Measurements from ENCODE around the gene CD69.
A peak's percentile ranks its signal among the peaks of the same experiment; 100 is the strongest.

Gene CD69

GRCh38 chr12:9806714-9807113, 46.0 kb upstream of the CD69 start:
- Histone ChIP-seq H4K91ac (ENCODE audit: low read length) (no peak overlapping the region), H3K9ac (ENCODE audit: low read length) (no peak overlapping the region)

DNA sequence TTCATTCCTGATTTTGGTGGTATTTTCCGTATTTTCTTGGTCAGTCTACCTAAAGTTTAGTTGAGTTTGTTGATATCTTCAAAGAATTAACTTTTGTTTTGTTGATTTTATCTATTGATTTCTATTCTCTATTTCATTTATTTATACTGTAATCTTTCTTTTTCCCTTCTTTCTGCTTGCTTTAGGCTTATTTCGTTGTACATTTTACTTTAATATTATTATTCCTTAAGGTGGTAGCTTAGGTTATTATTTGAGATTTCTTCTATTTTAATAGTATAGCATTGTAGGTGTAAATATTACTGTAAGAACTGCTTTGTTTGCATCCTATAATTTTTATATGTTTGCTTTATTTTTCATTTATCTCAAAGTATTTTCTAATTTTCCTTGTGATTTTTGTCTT, 45.2 kb upstream of the CD69 start:
- Histone ChIP-seq H2AFZ (ENCODE audit: low read depth, low read length) (no peak overlapping the region), H3K18ac (ENCODE audit: low read depth in 1 of 2, low read length in 2 of 2) (no peak overlapping the region), H3K4me2 (ENCODE audit: low read length, poor library complexity, severe bottlenecking) (no peak overlapping the region), H3K79me1 (replicated peaks; ENCODE audit: low read length, poor library complexity, severe bottlenecking) (no peaks in the 10 kb centered on the region), H2BK12ac (ENCODE audit: low read length in 2 of 2) (no peak overlapping the region), H3K9me3 (ENCODE audit: control insufficient read depth, low read length) (no peaks in the 10 kb centered on the region), H3K4ac (ENCODE audit: low read depth in 1 of 2, low read length in 2 of 2) (no peak overlapping the region), H2BK15ac (ENCODE audit: low read depth, poor library complexity, severe bottlenecking) (no peak overlapping the region), H4K8ac (ENCODE audit: low read length) (no peak overlapping the region), H3K36me3 (ENCODE audit: control insufficient read depth in 1 of 2, insufficient read depth in 2 of 2, low read depth in 1 of 2, low read length in 2 of 2) (no peaks in the 10 kb centered on the region), H3K27me3 (ENCODE audit: control insufficient read depth in 1 of 2, insufficient read depth in 1 of 2, low read length in 2 of 2) (no peaks in the 10 kb centered on the region), H2BK5ac (ENCODE audit: low read depth, low read length, poor library complexity, severe bottlenecking) (no peak overlapping the region), H2BK120ac (ENCODE audit: low read depth, low read length) (no peak overlapping the region), H2AK5ac (ENCODE audit: low read length, severe bottlenecking) (no peak overlapping the region), H3K9ac (ENCODE audit: low read length) (no peak overlapping the region), H3K23ac (ENCODE audit: low read length in 2 of 2) (no peak overlapping the region), H3K4me1 (ENCODE audit: control insufficient read depth, insufficient read depth, low read depth, low read length) (no peaks in the 10 kb centered on the region), H4K91ac (ENCODE audit: low read length) (no peak overlapping the region), H3K27ac (ENCODE audit: low read length, poor library complexity, severe bottlenecking) (no peak overlapping the region), H3K14ac (ENCODE audit: low read length in 2 of 2) (no peak overlapping the region), H3K4me3 (ENCODE audit: insufficient read depth in 1 of 2, low read depth in 1 of 2, low read length in 2 of 2) (no peak overlapping the region)
- DNase-seq, result no peak
- WGBS, result 100% methylated on average over 1 of the region's 2 CpGs

More at GRCh38 chr12:9806714-9807113, 46.0 kb upstream of the CD69 start:
- H3K14ac ChIP-seq (ENCODE audit: low read length in 2 of 2), result no peak overlapping the region
- H3K9me3 ChIP-seq (ENCODE audit: control insufficient read depth, low read length), result no peaks in the 10 kb centered on the region
- no peak overlapping the region for H2BK12ac ChIP-seq (ENCODE audit: low read length in 2 of 2)
- no peak overlapping the region for H3K23ac ChIP-seq (ENCODE audit: low read length in 2 of 2)
- 72% methylated on average over 3 of the region's 4 CpGs for WGBS
- H2BK120ac ChIP-seq (ENCODE audit: low read depth, low read length), result no peak overlapping the region
- no peak overlapping the region for H4K8ac ChIP-seq (ENCODE audit: low read length)
- no peak overlapping the region for H2BK5ac ChIP-seq (ENCODE audit: low read depth, low read length, poor library complexity, severe bottlenecking)
- H3K4me2 ChIP-seq (ENCODE audit: low read length, poor library complexity, severe bottlenecking), result no peak overlapping the region
- no peaks in the 10 kb centered on the region for H3K27me3 ChIP-seq (ENCODE audit: control insufficient read depth in 1 of 2, insufficient read depth in 1 of 2, low read length in 2 of 2)
- H2AFZ ChIP-seq (ENCODE audit: low read depth, low read length), result no peak overlapping the region
- no peak overlapping the region for H3K4ac ChIP-seq (ENCODE audit: low read depth in 1 of 2, low read length in 2 of 2)
- H3K27ac ChIP-seq (ENCODE audit: low read length, poor library complexity, severe bottlenecking), result no peak overlapping the region
- H3K79me1 ChIP-seq (replicated peaks; ENCODE audit: low read length, poor library complexity, severe bottlenecking), result no peaks in the 10 kb centered on the region
- DNase-seq, result no peak
- no peaks in the 10 kb centered on the region for H3K36me3 ChIP-seq (ENCODE audit: control insufficient read depth in 1 of 2, insufficient read depth in 2 of 2, low read depth in 1 of 2, low read length in 2 of 2)
- no peak overlapping the region for H3K18ac ChIP-seq (ENCODE audit: low read depth in 1 of 2, low read length in 2 of 2)
- no peak overlapping the region for H2AK5ac ChIP-seq (ENCODE audit: low read length, severe bottlenecking)
- H2BK15ac ChIP-seq (ENCODE audit: low read depth, poor library complexity, severe bottlenecking), result no peak overlapping the region
- H3K4me3 ChIP-seq (ENCODE audit: insufficient read depth in 1 of 2, low read depth in 1 of 2, low read length in 2 of 2), result no peak overlapping the region
- H3K4me1 ChIP-seq (ENCODE audit: control insufficient read depth, insufficient read depth, low read depth, low read length), result no peaks in the 10 kb centered on the region

DNA sequence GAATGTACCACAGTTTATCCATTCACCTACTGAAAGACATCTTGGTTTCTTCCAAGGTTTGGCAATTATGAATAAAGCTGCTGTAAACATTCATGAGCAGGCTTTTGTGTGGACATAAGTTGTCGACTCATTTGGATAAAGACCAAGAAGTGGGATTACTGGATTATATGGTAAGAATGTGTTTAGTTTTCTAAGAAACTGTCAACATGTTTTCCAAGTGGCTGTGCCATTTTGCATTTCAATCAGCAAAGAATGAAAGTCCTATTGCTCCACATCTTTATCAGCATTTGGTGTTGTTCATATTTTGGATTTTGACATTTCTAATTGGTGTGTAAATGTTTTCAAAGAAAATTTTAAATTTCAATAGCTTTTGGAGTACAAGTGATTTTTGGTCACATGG, 39.3 kb upstream of the CD69 start:
- H2BK12ac ChIP-seq (ENCODE audit: low read length in 2 of 2), result no peak overlapping the region

GRCh38 chr12:9797722-9798619, 37.3 kb upstream of the CD69 start:
- no peak overlapping the region for H2BK12ac ChIP-seq (ENCODE audit: low read length in 2 of 2)
- no peak overlapping the region for H3K27ac ChIP-seq (ENCODE audit: low read length, poor library complexity, severe bottlenecking)
- no peak overlapping the region for H3K23ac ChIP-seq (ENCODE audit: low read length in 2 of 2)
- H3K36me3 ChIP-seq (ENCODE audit: control insufficient read depth in 1 of 2, insufficient read depth in 2 of 2, low read depth in 1 of 2, low read length in 2 of 2), result no peaks in the 10 kb centered on the region
- no peaks in the 10 kb centered on the region for H3K27me3 ChIP-seq (ENCODE audit: control insufficient read depth in 1 of 2, insufficient read depth in 1 of 2, low read length in 2 of 2)
- no peak overlapping the region for H2BK5ac ChIP-seq (ENCODE audit: low read depth, low read length, poor library complexity, severe bottlenecking)
- no peak overlapping the region for H3K14ac ChIP-seq (ENCODE audit: low read length in 2 of 2)
- DNase-seq, result peak; percentile 82
- no peak overlapping the region for H4K91ac ChIP-seq (ENCODE audit: low read length)
- no peak overlapping the region for H2BK120ac ChIP-seq (ENCODE audit: low read depth, low read length)
- no peak overlapping the region for H3K4me2 ChIP-seq (ENCODE audit: low read length, poor library complexity, severe bottlenecking)
- no peak overlapping the region for H3K4ac ChIP-seq (ENCODE audit: low read depth in 1 of 2, low read length in 2 of 2)
- no peak overlapping the region for H2AK5ac ChIP-seq (ENCODE audit: low read length, severe bottlenecking)
- no peaks in the 10 kb centered on the region for H3K9me3 ChIP-seq (ENCODE audit: control insufficient read depth, low read length)
- no peaks in the 10 kb centered on the region for H3K4me1 ChIP-seq (ENCODE audit: control insufficient read depth, insufficient read depth, low read depth, low read length)
- no peak overlapping the region for H3K9ac ChIP-seq (ENCODE audit: low read length)
- no peak overlapping the region for H3K4me3 ChIP-seq (ENCODE audit: insufficient read depth in 1 of 2, low read depth in 1 of 2, low read length in 2 of 2)
- no peak overlapping the region for H3K18ac ChIP-seq (ENCODE audit: low read depth in 1 of 2, low read length in 2 of 2)
- 20% methylated on average over 4 of the region's 7 CpGs for WGBS
- H3K79me1 ChIP-seq (replicated peaks; ENCODE audit: low read length, poor library complexity, severe bottlenecking), result no peaks in the 10 kb centered on the region
- no peak overlapping the region for H4K8ac ChIP-seq (ENCODE audit: low read length)
- no peak overlapping the region for H2AFZ ChIP-seq (ENCODE audit: low read depth, low read length)
- no peak overlapping the region for H2BK15ac ChIP-seq (ENCODE audit: low read depth, poor library complexity, severe bottlenecking)

More for the DNA sequence above, 39.3 kb upstream of the CD69 start:
- Histone ChIP-seq H4K91ac (ENCODE audit: low read length) (no peak overlapping the region), H3K4me2 (ENCODE audit: low read length, poor library complexity, severe bottlenecking) (no peak overlapping the region), H3K36me3 (ENCODE audit: control insufficient read depth in 1 of 2, insufficient read depth in 2 of 2, low read depth in 1 of 2, low read length in 2 of 2) (no peaks in the 10 kb centered on the region), H3K9me3 (ENCODE audit: control insufficient read depth, low read length) (no peaks in the 10 kb centered on the region), H3K79me1 (replicated peaks; ENCODE audit: low read length, poor library complexity, severe bottlenecking) (no peaks in the 10 kb centered on the region), H3K4me1 (ENCODE audit: control insufficient read depth, insufficient read depth, low read depth, low read length) (no peaks in the 10 kb centered on the region), H4K8ac (ENCODE audit: low read length) (no peak overlapping the region), H3K9ac (ENCODE audit: low read length) (no peak overlapping the region), H3K27me3 (ENCODE audit: control insufficient read depth in 1 of 2, insufficient read depth in 1 of 2, low read length in 2 of 2) (no peaks in the 10 kb centered on the region), H3K4ac (ENCODE audit: low read depth in 1 of 2, low read length in 2 of 2) (no peak overlapping the region), H3K14ac (ENCODE audit: low read length in 2 of 2) (no peak overlapping the region), H2BK120ac (ENCODE audit: low read depth, low read length) (no peak overlapping the region), H2AK5ac (ENCODE audit: low read length, severe bottlenecking) (no peak overlapping the region), H3K27ac (ENCODE audit: low read length, poor library complexity, severe bottlenecking) (no peak overlapping the region), H2BK15ac (ENCODE audit: low read depth, poor library complexity, severe bottlenecking) (no peak overlapping the region), H3K4me3 (ENCODE audit: insufficient read depth in 1 of 2, low read depth in 1 of 2, low read length in 2 of 2) (no peak overlapping the region), H2AFZ (ENCODE audit: low read depth, low read length) (no peak overlapping the region), H3K18ac (ENCODE audit: low read depth in 1 of 2, low read length in 2 of 2) (no peak overlapping the region), H2BK5ac (ENCODE audit: low read depth, low read length, poor library complexity, severe bottlenecking) (no peak overlapping the region), H3K23ac (ENCODE audit: low read length in 2 of 2) (no peak overlapping the region)
- DNase-seq, result no peak
- 64% methylated on average over 1 of the region's 1 CpG for WGBS

Data from mesenchymal stem cell (in vitro differentiated cells and primary cell).